Activated CD4-positive, alpha-beta T cell treated with anti-CD3 and anti-CD28 coated beads for 48 hours (primary cell): Measurements from ENCODE around the gene SLC35E2B.

ENCODE experiments used
- DNase-seq: peaks from one replicate; pipeline ENCODE4 v3.0.0-alpha.2; 2020

Gene SLC35E2B

GRCh38 chr1:1623181-1623630 is 69.4 kb downstream of the SLC35E2B start:
- no peak for DNase-seq

DNA sequence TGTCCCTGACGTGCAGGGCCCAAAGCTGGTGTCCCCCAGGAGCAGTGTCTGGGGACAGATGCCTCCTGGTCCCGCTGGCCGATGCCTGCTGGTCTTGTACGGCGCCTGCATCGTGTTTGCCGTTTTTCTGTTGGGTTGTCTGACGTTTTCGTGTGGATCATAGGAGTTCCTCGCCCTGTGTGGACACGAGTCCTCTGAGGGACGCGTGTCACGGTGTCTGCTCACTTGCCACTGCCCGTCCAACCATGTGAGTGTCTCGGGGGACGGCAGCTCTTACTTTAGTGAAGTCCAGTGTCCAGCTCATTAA is 69.9 kb downstream of the SLC35E2B start:
- no peak for DNase-seq

GRCh38 chr1:1622010-1622787 is 70.4 kb downstream of the SLC35E2B start:
- DNase-seq, result no peak

DNA sequence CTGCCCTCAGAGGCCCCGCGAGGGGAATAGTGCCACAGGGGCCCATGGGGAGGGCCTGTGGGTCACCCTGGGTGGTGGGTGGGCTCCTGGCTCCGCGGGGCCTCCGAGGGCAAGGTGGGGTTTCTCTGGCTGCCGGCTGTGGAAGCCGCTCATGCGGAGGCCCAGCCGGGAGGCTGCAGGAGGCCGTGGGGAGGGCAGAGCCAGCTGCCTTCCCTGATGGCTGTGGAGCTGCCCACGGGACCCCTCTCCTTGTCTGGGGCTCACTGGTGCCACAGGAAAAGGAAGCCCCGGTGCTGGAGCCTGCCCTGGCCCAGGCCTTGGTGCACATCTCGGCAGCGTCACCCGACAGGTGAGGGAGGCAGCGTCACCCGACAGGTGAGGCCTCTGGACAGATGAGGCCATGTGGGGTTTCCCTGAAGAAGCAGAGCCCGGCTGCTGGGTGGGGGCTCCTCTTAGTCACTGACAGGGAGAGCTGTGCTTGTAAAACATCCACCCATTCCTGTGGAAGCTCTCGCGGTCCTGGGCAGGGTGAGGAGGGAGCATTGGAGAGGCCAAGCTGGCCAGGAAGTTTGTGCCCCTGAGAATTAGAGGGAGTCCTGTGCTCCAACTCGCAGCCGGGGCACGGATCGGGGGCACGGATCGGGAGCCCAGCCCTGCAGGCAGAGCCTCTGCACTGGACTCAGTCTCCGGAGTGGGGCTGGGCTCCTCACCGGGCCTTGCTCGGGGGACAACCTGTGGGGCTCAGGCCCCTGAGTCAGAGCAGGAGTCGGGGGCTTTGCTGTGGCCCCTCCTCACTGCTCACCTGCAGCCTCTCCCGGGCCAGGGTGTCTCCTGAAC is 71.2 kb downstream of the SLC35E2B start:
- DNase-seq, result no peak

DNA sequence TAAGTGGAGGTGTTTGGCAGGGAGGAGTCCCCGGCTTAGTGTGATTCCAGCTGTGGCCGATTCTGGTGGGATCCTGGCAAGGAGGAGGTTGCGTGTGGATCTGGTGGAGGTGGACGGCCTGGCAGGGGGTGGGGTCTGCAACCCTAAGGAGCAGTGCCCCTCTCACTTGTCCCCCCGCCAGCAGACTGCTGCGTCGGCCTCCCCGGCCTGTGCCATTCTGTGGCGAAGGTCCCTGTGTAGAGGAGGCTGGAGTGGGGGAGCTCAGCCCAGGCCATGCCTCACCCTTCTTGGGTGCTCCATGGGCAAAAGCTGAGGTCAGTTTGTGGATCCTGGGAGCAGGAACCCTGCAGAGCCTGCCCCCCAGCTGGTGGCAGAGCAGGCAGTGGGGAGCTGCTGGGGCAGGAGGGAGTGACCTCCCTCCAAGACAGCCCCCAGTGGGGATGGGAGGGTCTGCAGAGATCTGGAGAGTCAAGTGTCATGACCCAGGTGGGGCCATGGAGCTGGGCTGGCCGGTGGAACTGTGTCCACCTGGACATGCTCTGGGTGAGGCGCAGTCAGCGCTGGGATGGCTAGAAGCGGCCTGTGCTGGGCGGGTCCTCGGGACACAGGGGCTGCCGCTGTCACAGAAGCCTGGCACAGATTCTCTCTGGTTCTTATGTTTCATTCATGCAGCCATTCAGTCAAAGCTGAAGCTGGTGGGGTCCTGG is 72.0 kb downstream of the SLC35E2B start:
- no peak for DNase-seq

- DNase-seq, result no peak
Measured at GRCh38 chr1:1619917-1620361, 72.7 kb downstream of the SLC35E2B start.

DNA sequence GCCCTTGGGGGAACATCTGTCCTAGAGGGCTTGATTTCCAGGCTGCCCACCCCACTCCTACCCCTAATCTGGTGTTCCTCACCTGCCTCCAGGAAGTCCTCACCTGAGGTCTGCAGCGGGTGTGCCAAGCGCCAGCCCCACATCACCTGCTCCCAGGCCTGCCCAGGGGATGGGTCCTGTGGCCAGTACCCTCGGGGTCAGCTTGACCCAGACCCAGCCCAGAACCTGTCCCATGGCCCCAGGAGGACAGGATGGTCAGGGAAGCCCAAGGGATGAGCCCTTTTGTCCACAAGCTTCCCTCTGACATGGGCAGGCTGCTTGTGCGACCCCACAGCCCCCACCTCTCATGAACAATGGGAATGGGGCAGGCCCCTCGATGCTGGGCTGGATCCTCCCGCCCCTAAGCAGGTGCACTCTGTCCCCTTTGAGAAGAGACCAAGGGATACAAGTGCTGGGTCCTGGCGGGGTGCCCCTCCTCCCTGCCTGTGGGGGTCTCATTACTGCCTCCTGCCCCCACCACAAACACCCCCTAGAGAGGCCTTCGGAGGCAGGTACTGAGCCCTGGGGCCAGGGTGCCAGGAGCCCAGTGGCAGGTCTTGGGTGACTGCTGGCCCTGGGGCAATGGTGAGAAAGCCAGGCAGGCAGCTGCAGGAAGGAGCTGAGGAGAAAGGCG is 74.1 kb downstream of the SLC35E2B start:
- DNase-seq, result no peak

DNA sequence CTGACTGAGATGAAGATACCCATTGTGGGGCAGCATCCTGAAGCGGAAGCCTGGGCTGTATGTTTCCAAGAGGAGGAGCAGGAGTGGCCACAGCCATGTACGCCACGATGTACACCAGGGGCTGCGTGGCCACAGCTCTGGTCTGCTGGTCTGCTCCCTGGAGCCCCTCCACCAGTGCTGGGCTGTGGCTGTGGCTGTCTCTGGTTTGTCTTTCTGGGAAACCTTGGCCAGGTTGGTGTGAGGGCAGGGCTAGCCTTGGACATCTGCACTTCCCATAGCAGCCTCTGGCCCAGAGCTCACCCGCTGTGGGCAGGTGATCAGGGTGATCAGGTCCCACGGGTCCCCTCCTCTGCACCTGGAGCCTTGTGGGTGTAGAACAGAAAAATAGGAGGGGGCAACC is 74.7 kb downstream of the SLC35E2B start:
- DNase-seq, result no peak

DNA sequence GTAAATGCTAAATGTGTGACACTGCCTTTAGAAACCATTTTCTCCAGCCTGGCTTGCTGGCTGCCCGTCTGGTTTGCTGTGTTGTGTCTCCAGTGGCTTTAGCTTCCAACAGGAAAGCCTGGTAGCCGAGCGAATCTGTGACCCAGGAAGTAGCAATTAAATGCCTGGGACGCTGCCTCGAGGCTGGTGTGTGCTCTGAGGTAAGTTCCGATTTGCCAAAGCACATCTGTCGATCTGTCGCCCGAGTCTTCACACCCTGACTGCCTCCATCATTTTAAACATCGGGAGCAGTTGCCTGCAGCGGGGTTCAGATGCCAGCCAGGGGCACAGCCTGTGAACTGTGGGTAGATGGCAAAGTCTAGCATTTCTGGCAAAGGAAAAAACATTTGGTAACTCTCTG is 75.1 kb downstream of the SLC35E2B start:
- DNase-seq, result no peak

GRCh38 chr1:1616838-1617237 is 75.8 kb downstream of the SLC35E2B start:
- no peak for DNase-seq

DNA sequence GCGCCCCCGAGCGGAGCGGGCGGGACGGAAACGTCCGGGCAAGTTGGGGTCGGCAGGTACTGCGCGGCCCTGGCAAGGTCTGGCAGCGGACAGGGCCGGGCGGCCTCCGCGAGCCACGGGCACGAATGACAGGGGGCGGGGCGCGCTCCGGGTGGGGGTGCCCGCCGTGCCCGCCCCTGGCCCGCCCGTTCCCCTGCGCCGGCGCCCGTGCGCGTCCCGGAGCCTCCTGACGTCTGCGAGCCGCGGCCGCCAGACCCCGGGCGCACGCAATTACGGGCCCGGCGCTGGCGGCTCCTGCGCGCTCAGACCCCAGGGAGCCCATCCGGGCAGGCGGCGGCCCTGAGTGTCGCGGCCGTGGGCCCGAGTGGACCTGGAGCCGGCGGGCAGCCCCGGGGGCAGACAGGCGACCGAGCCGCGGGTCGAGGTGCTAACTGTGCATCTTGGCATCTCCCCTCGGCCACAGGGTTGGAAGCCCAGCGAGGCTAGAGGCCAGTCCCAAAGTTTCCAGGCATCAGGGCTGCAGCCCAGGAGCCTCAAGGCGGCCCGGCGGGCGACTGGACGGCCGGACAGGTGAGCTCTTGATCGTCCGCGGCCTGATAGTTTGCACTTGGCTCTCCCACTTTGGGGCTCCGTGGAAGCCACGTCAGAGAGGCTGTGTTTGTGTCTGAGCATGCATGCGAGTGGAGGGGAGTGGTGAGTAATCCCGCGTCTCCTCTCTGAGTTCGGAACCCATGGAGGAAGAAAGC is 76.4 kb downstream of the SLC35E2B start:
- peak; percentile 52 for DNase-seq

GRCh38 chr1:1615256-1616044 is 77.1 kb downstream of the SLC35E2B start, which contains the start of gene MIB2:
Gene MIB2 (plus strand): TSS chr1:1615500. CDS start chr1:1623453, 7,953 bp downstream.
- DNase-seq, result peak; percentile 97

DNA sequence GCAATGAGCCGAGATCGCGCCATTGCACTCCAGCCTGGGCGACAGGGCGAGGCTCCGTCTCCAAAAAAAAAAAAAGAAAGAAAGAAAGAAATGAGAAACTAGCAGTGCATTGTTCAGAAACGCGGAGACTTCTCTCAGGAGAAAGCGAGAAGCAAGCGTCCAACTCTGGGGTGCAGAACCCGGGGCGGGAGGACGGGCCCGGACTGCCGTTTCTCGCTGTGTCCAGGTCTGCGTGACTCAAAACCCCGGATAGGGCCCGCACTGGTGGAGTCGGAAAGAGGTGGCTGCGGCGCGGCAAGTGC is 77.7 kb downstream of the SLC35E2B start:
- no peak for DNase-seq

DNA sequence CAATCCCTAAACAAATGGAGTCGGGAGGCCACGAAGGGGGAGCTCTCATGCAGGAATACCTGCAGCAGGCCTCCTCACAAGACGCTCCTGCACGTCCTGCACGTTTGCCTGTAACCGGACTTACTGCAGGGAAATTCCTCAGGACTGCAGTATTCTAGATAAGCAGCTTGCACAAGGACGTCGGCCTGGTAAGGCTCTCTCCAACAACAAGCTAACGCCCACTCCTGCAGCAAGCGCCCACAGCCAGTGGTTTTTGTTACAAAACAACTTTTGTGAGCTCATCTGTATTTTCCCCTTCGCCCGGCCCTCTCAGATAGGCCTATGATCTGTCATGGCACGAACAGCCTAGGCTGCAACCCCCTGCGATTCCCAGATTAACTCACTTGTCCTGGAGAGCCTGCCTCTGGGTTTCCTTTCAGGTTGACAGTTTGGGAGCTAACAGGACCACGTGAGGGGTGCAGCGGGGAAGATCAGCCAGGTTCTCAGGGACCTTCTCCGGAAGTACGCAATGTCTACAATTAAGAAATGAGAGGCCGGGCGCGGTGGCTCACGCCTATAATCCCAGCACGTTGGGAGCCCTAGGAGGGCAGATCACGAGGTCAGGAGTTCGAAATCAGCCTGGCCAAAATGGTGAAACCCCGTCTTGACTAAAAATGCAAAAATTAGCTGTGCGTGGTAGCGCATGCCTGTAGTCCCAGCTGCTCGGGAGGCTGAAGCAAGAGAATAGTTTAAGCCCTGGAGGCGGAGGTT is 78.2 kb downstream of the SLC35E2B start:
- DNase-seq, result peak; percentile 71

GRCh38 chr1:1613509-1614082 is 79.0 kb downstream of the SLC35E2B start:
- no peak for DNase-seq

DNA sequence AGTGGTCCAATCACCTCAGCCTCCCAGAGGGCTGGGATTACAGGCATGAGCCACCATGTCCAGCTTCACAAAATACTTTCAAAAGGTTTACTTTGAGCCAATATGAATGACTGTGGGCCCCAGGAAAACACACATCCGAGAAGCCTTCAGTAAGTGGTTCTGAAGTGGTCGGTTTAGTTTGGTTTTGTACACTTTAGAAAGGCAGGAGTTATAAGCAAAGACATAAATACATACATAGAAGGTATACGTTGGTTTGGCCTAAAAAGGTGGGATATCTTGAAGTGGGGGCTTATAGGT is 80.5 kb downstream of the SLC35E2B start:
- no peak for DNase-seq

DNA sequence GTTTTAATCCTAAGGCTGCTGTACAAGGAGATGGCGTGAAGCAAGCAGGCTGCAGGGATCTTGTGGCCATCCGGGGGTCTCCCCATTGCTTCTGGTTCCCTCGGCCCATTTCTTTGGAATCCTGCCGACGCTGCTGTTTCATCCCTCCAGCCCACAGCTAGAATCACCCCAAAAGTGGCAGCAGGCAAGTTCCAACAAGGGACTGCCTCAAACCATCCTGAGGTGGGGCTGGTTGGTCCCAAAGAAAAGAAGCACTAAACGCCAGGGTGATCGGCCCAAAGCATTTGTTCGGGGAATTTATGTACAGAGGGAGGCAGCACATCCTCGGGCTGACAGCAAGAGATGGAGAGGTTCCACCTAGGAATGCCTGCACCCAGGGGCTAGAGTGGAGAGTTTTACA is 81.8 kb downstream of the SLC35E2B start:
- no peak for DNase-seq

- DNase-seq, result no peak
Measured at GRCh38 chr1:1609822-1610485, 82.6 kb downstream of the SLC35E2B start.
